CD4-positive, alpha-beta memory T cell (primary cell): ENCODE data around the gene DPYSL5. TPM values are rescaled to one million over a fixed set of nuclear protein-coding genes. Genes with fewer than 3 reads are reported as not detected.

Experiments used
- CTCF ChIA-PET: fragments of 350-600 bp; sonication (Branson Sonifier 250); formaldehyde crosslinking; loops from one replicate; lab custom pipeline; 2021; ENCODE audit warnings: inconsistent platforms; ENCODE audit not compliant: partially characterized antibody; lab: Charles Lee
- POLR2A ChIA-PET: fragments of 350-600 bp; sonication (Branson Sonifier 250); formaldehyde crosslinking; loops from one replicate; lab custom pipeline; 2021; ENCODE audit not compliant: partially characterized antibody; lab: Charles Lee
- DNase-seq, 5 donors: peaks; one replicate each; pipeline versions ENCODE4 v3.0.0 to v3.0.0-alpha.2; 2020 to 2022; ENCODE audit warnings: mixed read lengths in 1 of 5
- H3K27ac ChIP-seq: one replicate; pipeline ENCODE4 v1.7.0; 2013; ENCODE audit warnings: low read depth, low read length
- H3K27me3 ChIP-seq: 2 replicates; pipeline ENCODE4 v1.7.0; 2013; ENCODE audit warnings: mild to moderate bottlenecking, low read length, moderate library complexity; ENCODE audit not compliant: insufficient read depth
- H3K36me3 ChIP-seq: 2 replicates; pipeline ENCODE4 v1.7.0; 2013; ENCODE audit warnings: mild to moderate bottlenecking, low read length, moderate library complexity; ENCODE audit not compliant: insufficient read depth
- H3K4me1 ChIP-seq: 2 replicates; pipeline ENCODE4 v1.7.0; 2013; ENCODE audit warnings: mild to moderate bottlenecking, low read length, moderate library complexity; ENCODE audit not compliant: insufficient read depth
- H3K4me3 ChIP-seq, 2 donors: one replicate each; pipeline ENCODE4 v1.7.0; 2013; ENCODE audit warnings: low read length in 2 of 2, mild to moderate bottlenecking in 1 of 2
- H3K9me3 ChIP-seq, 2 donors: one replicate each; pipeline ENCODE4 v1.7.0; 2013; ENCODE audit warnings: low read length in 2 of 2, control low read depth in 1 of 2; ENCODE audit not compliant: control insufficient read depth in 1 of 2
- H3K27ac Mint-ChIP-seq, 7 donors: one replicate each; pipeline ENCODE4 v1.8.0; 2020 to 2021; ENCODE audit warnings: mixed read lengths in 7 of 7, mild to moderate bottlenecking in 6 of 7, inconsistent platforms in 3 of 7, moderate library complexity in 3 of 7
- H3K27me3 Mint-ChIP-seq, 2 donors: one replicate each; pipeline ENCODE4 v1.8.0; 2020 to 2021; ENCODE audit warnings: mixed read lengths in 2 of 2
- H3K36me3 Mint-ChIP-seq, 2 donors: one replicate each; pipeline ENCODE4 v1.8.0; 2020 to 2021; ENCODE audit warnings: mixed read lengths in 2 of 2, inconsistent platforms in 1 of 2, mild to moderate bottlenecking in 1 of 2
- H3K4me1 Mint-ChIP-seq, 4 donors: one replicate each; pipeline ENCODE4 v1.8.0; 2020 to 2021; ENCODE audit warnings: mixed read lengths in 4 of 4, mild to moderate bottlenecking in 1 of 4
- H3K4me3 Mint-ChIP-seq, 8 donors: one replicate each; pipeline ENCODE4 v1.8.0; 2020 to 2021; ENCODE audit warnings: mixed read lengths in 8 of 8, mild to moderate bottlenecking in 7 of 8, moderate library complexity in 6 of 8, inconsistent platforms in 3 of 8
- H3K9me3 Mint-ChIP-seq, 8 donors: one replicate each; pipeline ENCODE4 v1.8.0; 2020 to 2021; ENCODE audit warnings: mixed read lengths in 8 of 8, mild to moderate bottlenecking in 5 of 8, inconsistent platforms in 3 of 8, moderate library complexity in 1 of 8
- intact Hi-C: fragments of 100-400 bp; cut with micrococcal nuclease; formaldehyde crosslinking; loops from one replicate; pipeline ENCODE4 v1.15.1; 2023
- polyA plus RNA-seq, 2 donors: library from polyadenylated mRNA; unstranded; fragments of 300-500 nt; fragmentation: Illumina TruSeq; gene quantifications; one replicate each; pipeline ENCODE4 v1.2.3, GENCODE V29; 2021
- total RNA-seq, 2 experiments: library from RNA; stranded (reverse); gene quantifications; one replicate each; pipeline ENCODE4 v1.2.3, GENCODE V29; 2021

The DPYSL5 gene
- total and polyA plus RNA-seq, 4 experiments from 2014 or later: not detected

GRCh38 chr2:26968001-26968400, 120.1 kb downstream of the DPYSL5 start:
- peak overlapping the region in 1 of 7 donors; percentile 94 for H3K27ac Mint-ChIP-seq

GRCh38 chr2:26969077-26969844, 121.3 kb downstream of the DPYSL5 start:
- peaks cover 5 to 16% of the 10 kb centered on the region in 2 donors for H3K27me3 Mint-ChIP-seq
- intact Hi-C loops: no loop called here
- H3K4me1 Mint-ChIP-seq: peaks cover 12 to 30% (median 18%) of the 10 kb centered on the region in 4 donors
- Histone ChIP-seq H3K4me3 (no peak overlapping the region), H3K4me1 (peaks cover 15% of the 10 kb centered on the region), H3K27ac (no peak overlapping the region), H3K27me3 (no peaks in the 10 kb centered on the region), H3K9me3 (no peaks in the 10 kb centered on the region), H3K36me3 (no peaks in the 10 kb centered on the region)
- peak overlapping the region; percentile 32 to 94 (median 78) for H3K27ac Mint-ChIP-seq
- CTCF ChIA-PET: interaction anchor here (0.6 to 9.0 kb wide), 8 partner anchors 8 to 334 kb away, joined by 3 to 125 read pairs (median 4); partner anchors contain the start of gene TRIM54
- peak overlapping the region; percentile 30 to 86 (median 79) for H3K4me3 Mint-ChIP-seq
- POLR2A ChIA-PET: interaction anchor here (1.1 kb wide), 1 partner anchor 102 kb away, joined by 4 read pairs; the partner anchor contains the start of gene OST4
- H3K9me3 Mint-ChIP-seq: peaks cover 0 to 1% (median 0%) of the 10 kb centered on the region in 8 donors
- DNase-seq: no peak
- H3K36me3 Mint-ChIP-seq: no peaks in the 10 kb centered on the region

More at GRCh38 chr2:26968001-26968400, 120.1 kb downstream of the DPYSL5 start:
- Mint-ChIP-seq H3K36me3 (no peaks in the 10 kb centered on the region), H3K4me1 (peaks cover 12 to 30% (median 18%) of the 10 kb centered on the region in 4 donors), H3K4me3 (peak overlapping the region in 1 of 8 donors; percentile 23), H3K9me3 (peaks cover 0 to 1% (median 0%) of the 10 kb centered on the region in 8 donors), H3K27me3 (peaks cover 8 to 21% of the 10 kb centered on the region in 2 donors)
- Histone ChIP-seq H3K27me3 (no peaks in the 10 kb centered on the region), H3K4me1 (peaks cover 15% of the 10 kb centered on the region), H3K9me3 (no peaks in the 10 kb centered on the region), H3K4me3 (no peak overlapping the region), H3K27ac (no peak overlapping the region), H3K36me3 (no peaks in the 10 kb centered on the region)
- ChIA-PET POLR2A (no interaction called here), CTCF (interaction anchor here (1.2 to 9.0 kb wide), 5 partner anchors 9 to 335 kb away, joined by 5 to 125 read pairs (median 5); partner anchors contain the start of gene TRIM54)
- no peak for DNase-seq
- intact Hi-C loops: no loop called here

- H3K4me3 ChIP-seq: peak within 1 kb of the TSS; percentile 66 to 76
- peaks cover 5 to 11% of the 10 kb centered on the region in 2 donors for H3K27me3 Mint-ChIP-seq
- no peaks in the 10 kb centered on the region for H3K9me3 ChIP-seq
- no peaks in the 10 kb centered on the region for H3K27me3 ChIP-seq
- no peaks in the 10 kb centered on the region for H3K36me3 Mint-ChIP-seq
- H3K4me1 Mint-ChIP-seq: peaks cover 12 to 30% (median 18%) of the 10 kb centered on the region in 4 donors
- ChIA-PET POLR2A (no interaction called here), CTCF (interaction anchor here (0.9 to 1.8 kb wide), 3 partner anchors 9 to 333 kb away, joined by 3 to 12 read pairs (median 3); no protein-coding TSS in a partner anchor)
- H3K9me3 Mint-ChIP-seq: peaks cover 0 to 1% (median 0%) of the 10 kb centered on the region in 8 donors
- peak within 1 kb of the TSS; percentile 44 for H3K27ac ChIP-seq
- no peaks in the 10 kb centered on the region for H3K36me3 ChIP-seq
- peak within 1 kb of the TSS; percentile 75 to 96 (median 92) for H3K27ac Mint-ChIP-seq
- H3K4me1 ChIP-seq: peaks cover 15% of the 10 kb centered on the region
- intact Hi-C loops: loop anchor here (5.0 kb wide), 1 partner anchor 62 kb away; the partner anchor contains the start of gene TMEM214
- DNase-seq: peak; percentile 81 to 93 (median 85)
- peak within 1 kb of the TSS; percentile 82 to 90 (median 85) for H3K4me3 Mint-ChIP-seq
Measured at GRCh38 chr2:26970244-26970927, 122.5 kb downstream of the DPYSL5 start, which contains the start of gene MAPRE3. TSS of gene MAPRE3 (plus strand) at chr2:26970637. CDS start at chr2:27022219, 51,582 bp downstream.

GRCh38 chr2:26970928-26971627, 123.1 kb downstream of the DPYSL5 start:
- Mint-ChIP-seq H3K27me3 (peaks cover 5 to 11% of the 10 kb centered on the region in 2 donors), H3K36me3 (no peaks in the 10 kb centered on the region), H3K4me3 (peak overlapping the region; percentile 80 to 88 (median 82)), H3K4me1 (peaks cover 12 to 30% (median 18%) of the 10 kb centered on the region in 4 donors), H3K27ac (peak overlapping the region; percentile 25 to 96 (median 90)), H3K9me3 (peaks cover 0 to 1% (median 0%) of the 10 kb centered on the region in 8 donors)
- Histone ChIP-seq H3K9me3 (no peaks in the 10 kb centered on the region), H3K36me3 (no peaks in the 10 kb centered on the region), H3K4me1 (peaks cover 15% of the 10 kb centered on the region), H3K27ac (peak overlapping the region; percentile 44), H3K27me3 (no peaks in the 10 kb centered on the region), H3K4me3 (peak overlapping the region; percentile 36 to 76)
- intact Hi-C loops: loop anchor here (5.0 kb wide), 1 partner anchor 61 kb away; the partner anchor contains the start of gene TMEM214
- ChIA-PET CTCF (interaction anchor here (1.0 to 1.8 kb wide), 2 partner anchors 9 to 11 kb away, joined by 4 to 12 read pairs; no protein-coding TSS in a partner anchor), POLR2A (interaction anchor here (0.6 kb wide), 1 partner anchor 153 kb away, joined by 4 read pairs; no protein-coding TSS in a partner anchor)
- peak in 4 of 5 donors; percentile 2 to 10 (median 5) for DNase-seq

GRCh38 chr2:26971911-26972786, 124.2 kb downstream of the DPYSL5 start:
- CTCF ChIA-PET: interaction anchor here (1.0 to 1.8 kb wide), 3 partner anchors 9 to 10 kb away, joined by 4 to 12 read pairs (median 4); no protein-coding TSS in a partner anchor
- POLR2A ChIA-PET: no interaction called here

More at GRCh38 chr2:26971911-26972786, 124.2 kb downstream of the DPYSL5 start:
- Mint-ChIP-seq H3K27ac (peak overlapping the region; percentile 25 to 96 (median 89)), H3K27me3 (peaks cover 3 to 8% of the 10 kb centered on the region in 2 donors), H3K36me3 (no peaks in the 10 kb centered on the region), H3K9me3 (peaks cover 0 to 1% (median 0%) of the 10 kb centered on the region in 8 donors), H3K4me3 (peak overlapping the region in 7 of 8 donors; percentile 34 to 84 (median 81)), H3K4me1 (peaks cover 12 to 30% (median 18%) of the 10 kb centered on the region in 4 donors)
- H3K36me3 ChIP-seq: no peaks in the 10 kb centered on the region
- no peak for DNase-seq
- no peaks in the 10 kb centered on the region for H3K27me3 ChIP-seq
- H3K4me3 ChIP-seq: no peak overlapping the region
- H3K9me3 ChIP-seq: no peaks in the 10 kb centered on the region
- H3K4me1 ChIP-seq: peaks cover 15% of the 10 kb centered on the region
- H3K27ac ChIP-seq: no peak overlapping the region
- intact Hi-C loops: loop anchor here (5.0 kb wide), 1 partner anchor 60 kb away; the partner anchor contains the start of gene TMEM214
